NT2/D1 (cell line): ENCODE measurements around the gene FARP1.

Experiments
- SUZ12 ChIP-seq: IDR thresholded peaks from 2 replicates; pipeline ENCODE4 v1.6.1; 2011; ENCODE audit not compliant: insufficient read length, insufficient read depth; ENCODE audit errors: extremely low read depth
- YY1 ChIP-seq: IDR thresholded peaks from 2 replicates; pipeline ENCODE4 v1.6.1; 2011; ENCODE audit not compliant: insufficient read length, insufficient read depth
- ZNF274 ChIP-seq: IDR thresholded peaks from 2 replicates; pipeline ENCODE4 v1.6.1; 2011; ENCODE audit warnings: mild to moderate bottlenecking, low read depth, low read length

DNA sequence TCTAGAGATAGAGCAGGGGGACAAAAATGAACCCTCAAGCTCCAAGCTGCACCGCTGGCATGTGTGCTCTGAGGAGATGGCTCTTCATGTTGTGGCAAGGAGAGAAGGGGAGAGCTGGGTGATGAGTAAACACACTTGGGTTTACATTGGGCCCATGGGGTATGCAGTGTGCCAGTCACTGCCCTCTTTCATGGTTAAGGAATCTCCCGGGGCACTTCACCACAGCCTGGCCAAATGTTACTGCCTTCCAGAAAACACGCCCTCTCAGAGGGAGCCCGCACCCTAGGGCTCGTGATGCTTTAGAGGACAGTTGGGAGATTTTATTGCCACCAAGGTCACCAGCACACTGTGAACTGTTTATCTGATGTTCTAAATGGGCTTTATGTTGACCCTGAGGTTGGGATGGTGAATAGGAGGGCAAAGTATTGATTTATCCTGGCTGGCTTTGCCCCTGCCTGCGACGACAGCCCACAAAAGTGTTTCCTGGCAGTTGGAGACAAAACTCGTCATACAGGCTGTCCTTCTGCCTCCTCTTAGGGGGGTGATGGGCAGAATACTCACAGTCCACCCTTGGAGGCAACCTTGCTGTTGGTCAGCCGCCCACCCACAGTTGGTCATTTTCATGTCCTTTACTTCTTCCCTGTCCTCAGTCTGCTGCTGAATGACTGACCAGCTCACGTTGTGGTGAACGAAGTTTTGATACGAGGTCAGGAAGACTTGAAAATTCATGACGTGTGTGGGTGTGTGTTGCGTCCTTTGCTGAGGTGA, 277.1 kb downstream of the FARP1 start:
- TF ChIP-seq YY1: no peak
- no peak for TF ChIP-seq SUZ12
- TF ChIP-seq ZNF274: no peak
